Parathyroid adenoma (tissue), 2 donors: Measurements from ENCODE around the gene SLC2A9.

Source experiments
- H2AFZ ChIP-seq: fragments of 300-600 bp; sonication (generic); one replicate; pipeline ENCODE4 v1.7.0; 2017; ENCODE audit warnings: antibody characterized with exemption, mild to moderate bottlenecking
- H3K27ac ChIP-seq: fragments of 300-600 bp; sonication (generic); one replicate; pipeline ENCODE4 v1.7.0; 2017
- H3K27me3 ChIP-seq: fragments of 300-600 bp; sonication (generic); one replicate; pipeline ENCODE4 v1.7.0; 2017; ENCODE audit warnings: low read length; ENCODE audit not compliant: control insufficient read depth, insufficient read depth
- H3K36me3 ChIP-seq: fragments of 300-600 bp; sonication (generic); one replicate; pipeline ENCODE4 v1.7.0; 2017; ENCODE audit warnings: low read length; ENCODE audit not compliant: control insufficient read depth, insufficient read depth
- H3K4me1 ChIP-seq: fragments of 300-600 bp; sonication (generic); one replicate; pipeline ENCODE4 v1.7.0; 2017; ENCODE audit warnings: control low read depth
- H3K4me2 ChIP-seq: fragments of 300-600 bp; sonication (generic); one replicate; pipeline ENCODE4 v1.7.0; 2017; ENCODE audit warnings: low read length
- H3K4me3 ChIP-seq: fragments of 300-600 bp; sonication (generic); one replicate; pipeline ENCODE4 v1.7.0; 2017; ENCODE audit warnings: low read depth, low read length
- H3K79me2 ChIP-seq: fragments of 300-600 bp; sonication (generic); one replicate; pipeline ENCODE4 v1.7.0; 2017; ENCODE audit warnings: control low read depth
- H3K9ac ChIP-seq: fragments of 300-600 bp; sonication (generic); one replicate; pipeline ENCODE4 v1.7.0; 2017; ENCODE audit warnings: mild to moderate bottlenecking
- H3K9me3 ChIP-seq: fragments of 300-600 bp; sonication (generic); one replicate; pipeline ENCODE4 v1.7.0; 2017; ENCODE audit warnings: low read length; ENCODE audit not compliant: control insufficient read depth
- TF ChIP-seq, protein P1 (sequence below): fragments of 300-600 bp; sonication (generic); IDR thresholded peaks from one replicate; pipeline ENCODE4 v1.7.0; 2017; ENCODE audit warnings: antibody characterized with exemption, mild to moderate bottlenecking
- donor health status: primary hyperparathyroidism.

SLC2A9 gene

GRCh38 chr4:9976781-9977180 lies 44.5 kb downstream of the SLC2A9 start:
- Histone ChIP-seq H3K4me1 (no peaks in the 10 kb centered on the region), H3K9ac (no peak overlapping the region), H3K9me3 (no peaks in the 10 kb centered on the region), H3K27ac (no peak overlapping the region), H3K36me3 (no peaks in the 10 kb centered on the region), H3K79me2 (no peaks in the 10 kb centered on the region), H2AFZ (no peak overlapping the region), H3K4me3 (no peak overlapping the region), H3K4me2 (no peak overlapping the region), H3K27me3 (no peaks in the 10 kb centered on the region)
- TF ChIP-seq, protein P1, sequence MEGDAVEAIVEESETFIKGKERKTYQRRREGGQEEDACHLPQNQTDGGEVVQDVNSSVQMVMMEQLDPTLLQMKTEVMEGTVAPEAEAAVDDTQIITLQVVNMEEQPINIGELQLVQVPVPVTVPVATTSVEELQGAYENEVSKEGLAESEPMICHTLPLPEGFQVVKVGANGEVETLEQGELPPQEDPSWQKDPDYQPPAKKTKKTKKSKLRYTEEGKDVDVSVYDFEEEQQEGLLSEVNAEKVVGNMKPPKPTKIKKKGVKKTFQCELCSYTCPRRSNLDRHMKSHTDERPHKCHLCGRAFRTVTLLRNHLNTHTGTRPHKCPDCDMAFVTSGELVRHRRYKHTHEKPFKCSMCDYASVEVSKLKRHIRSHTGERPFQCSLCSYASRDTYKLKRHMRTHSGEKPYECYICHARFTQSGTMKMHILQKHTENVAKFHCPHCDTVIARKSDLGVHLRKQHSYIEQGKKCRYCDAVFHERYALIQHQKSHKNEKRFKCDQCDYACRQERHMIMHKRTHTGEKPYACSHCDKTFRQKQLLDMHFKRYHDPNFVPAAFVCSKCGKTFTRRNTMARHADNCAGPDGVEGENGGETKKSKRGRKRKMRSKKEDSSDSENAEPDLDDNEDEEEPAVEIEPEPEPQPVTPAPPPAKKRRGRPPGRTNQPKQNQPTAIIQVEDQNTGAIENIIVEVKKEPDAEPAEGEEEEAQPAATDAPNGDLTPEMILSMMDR: no peak

- H3K4me2 ChIP-seq: no peak overlapping the region
- TF ChIP-seq, protein P1: no peak
- H3K9ac ChIP-seq: no peak overlapping the region
- no peak overlapping the region for H2AFZ ChIP-seq
- H3K9me3 ChIP-seq: no peaks in the 10 kb centered on the region
- H3K36me3 ChIP-seq: no peaks in the 10 kb centered on the region
- no peaks in the 10 kb centered on the region for H3K79me2 ChIP-seq
- no peak overlapping the region for H3K27ac ChIP-seq
- H3K4me3 ChIP-seq: no peak overlapping the region
- H3K27me3 ChIP-seq: no peaks in the 10 kb centered on the region
- no peaks in the 10 kb centered on the region for H3K4me1 ChIP-seq
These were observed 45.0 kb downstream of the SLC2A9 start for GRCh38 chr4:9976293-9976692.

DNA sequence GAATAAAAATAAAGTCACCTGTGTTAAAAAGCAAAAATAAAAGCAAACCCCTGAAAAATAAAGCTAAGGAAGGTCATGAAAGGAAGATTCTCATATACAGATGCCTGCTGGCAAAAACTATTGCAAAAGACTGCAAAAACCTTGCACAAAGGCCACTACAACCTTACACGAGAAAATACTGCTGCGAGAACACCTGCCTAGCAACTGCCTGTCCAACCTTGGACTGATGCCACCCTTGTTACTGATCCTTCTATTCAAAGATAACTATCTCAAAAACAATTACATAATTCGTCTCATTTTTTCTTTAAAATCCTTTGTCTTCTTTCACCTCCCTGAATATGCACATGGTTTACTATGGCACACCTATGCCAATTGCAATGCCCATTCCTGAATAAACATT lies 49.6 kb downstream of the SLC2A9 start:
- no peak overlapping the region for H3K4me2 ChIP-seq
- no peaks in the 10 kb centered on the region for H3K36me3 ChIP-seq
- H3K9ac ChIP-seq: no peak overlapping the region
- no peaks in the 10 kb centered on the region for H3K79me2 ChIP-seq
- no peak overlapping the region for H3K4me3 ChIP-seq
- TF ChIP-seq, protein P1: no peak
- H3K27ac ChIP-seq: no peak overlapping the region
- no peaks in the 10 kb centered on the region for H3K27me3 ChIP-seq
- no peak overlapping the region for H2AFZ ChIP-seq
- no peaks in the 10 kb centered on the region for H3K4me1 ChIP-seq
- no peaks in the 10 kb centered on the region for H3K9me3 ChIP-seq

- no peaks in the 10 kb centered on the region for H3K36me3 ChIP-seq
- no peak overlapping the region for H2AFZ ChIP-seq
- H3K9me3 ChIP-seq: no peaks in the 10 kb centered on the region
- no peak overlapping the region for H3K9ac ChIP-seq
- H3K4me1 ChIP-seq: no peaks in the 10 kb centered on the region
- H3K79me2 ChIP-seq: no peaks in the 10 kb centered on the region
- H3K4me3 ChIP-seq: no peak overlapping the region
- no peak overlapping the region for H3K4me2 ChIP-seq
- no peaks in the 10 kb centered on the region for H3K27me3 ChIP-seq
- TF ChIP-seq, protein P1: no peak
- no peak overlapping the region for H3K27ac ChIP-seq
These were observed 50.8 kb downstream of the SLC2A9 start for GRCh38 chr4:9970399-9971011.
